HepG2 (cell line): Measurements from ENCODE around the gene NIT2. TPM values are rescaled to one million over a fixed set of nuclear protein-coding genes. Genes with fewer than 3 reads are reported as not detected.

Experiments used
- AHR ChIP-seq: IDR thresholded peaks from 2 replicates; pipeline ENCODE4 v1.6.1; 2018; ENCODE audit warnings: missing genetic modification reagents, missing compliant biosample characterization
- ATF2 ChIP-seq: sonication (generic); formaldehyde crosslinking; IDR thresholded peaks from 2 replicates; pipeline ENCODE4 v1.4.0; 2020; ENCODE audit warnings: missing genetic modification reagents
- CREB1 ChIP-seq, 2 experiments: fragments of 450-650 bp in 1 of 2; IDR thresholded peaks; 2 replicates each; pipeline ENCODE4 v1.6.1; 2016 to 2017; ENCODE audit warnings: control low read depth in 1 of 2, mild to moderate bottlenecking in 1 of 2, missing compliant biosample characterization in 1 of 2, missing genetic modification characterization in 1 of 2
- E2F2 ChIP-seq: sonication (generic); formaldehyde crosslinking; IDR thresholded peaks from 2 replicates; pipeline ENCODE4 v1.4.0; 2020; ENCODE audit warnings: missing genetic modification reagents, borderline replicate concordance
- FUBP1 ChIP-seq: sonication (generic); formaldehyde crosslinking; IDR thresholded peaks from 2 replicates; pipeline ENCODE4 v1.5.1; 2020; ENCODE audit warnings: missing genetic modification reagents, mild to moderate bottlenecking, borderline replicate concordance
- GATA4 ChIP-seq: sonication (generic); IDR thresholded peaks from 2 replicates; pipeline ENCODE4 v1.6.1; 2016; ENCODE audit warnings: antibody characterized with exemption, low read depth, borderline replicate concordance
- GTF2F1 ChIP-seq: fragments of 150-350 bp; IDR thresholded peaks from 2 replicates; pipeline ENCODE4 v1.6.1; 2014; ENCODE audit warnings: low read length
- MEIS2 ChIP-seq: sonication (generic); formaldehyde crosslinking; IDR thresholded peaks from 2 replicates; pipeline ENCODE4 v1.9.0; 2021; ENCODE audit warnings: mild to moderate bottlenecking, missing genetic modification reagents
- MYPOP ChIP-seq: sonication (generic); formaldehyde crosslinking; IDR thresholded peaks from 2 replicates; pipeline ENCODE4 v1.8.1; 2023; ENCODE audit warnings: mild to moderate bottlenecking, moderate library complexity, missing genetic modification reagents
- PAX8 ChIP-seq: sonication (generic); formaldehyde crosslinking; IDR thresholded peaks from 2 replicates; pipeline ENCODE4 v1.8.0; 2022; ENCODE audit warnings: mild to moderate bottlenecking, missing genetic modification reagents, borderline replicate concordance
- SALL2 ChIP-seq: sonication (generic); formaldehyde crosslinking; IDR thresholded peaks from 2 replicates; pipeline ENCODE4 v1.8.1; 2023; ENCODE audit warnings: mild to moderate bottlenecking, missing genetic modification reagents, inconsistent platforms
- TARDBP ChIP-seq: sonication (generic); formaldehyde crosslinking; IDR thresholded peaks from 2 replicates; pipeline ENCODE4 v1.8.0; 2022; ENCODE audit warnings: mild to moderate bottlenecking, missing genetic modification reagents
- TGIF2 ChIP-seq: IDR thresholded peaks from 2 replicates; pipeline ENCODE4 v1.6.1; 2016; ENCODE audit warnings: control low read depth, missing compliant biosample characterization
- ZNF124 ChIP-seq: sonication (generic); formaldehyde crosslinking; IDR thresholded peaks from 2 replicates; pipeline ENCODE4 v1.4.0; 2020; ENCODE audit warnings: missing genetic modification reagents
- ZNF180 ChIP-seq: sonication (generic); formaldehyde crosslinking; IDR thresholded peaks from 2 replicates; pipeline ENCODE4 v1.4.0; 2020; ENCODE audit warnings: low read depth, missing genetic modification reagents, borderline replicate concordance
- ZNF362 ChIP-seq: sonication (generic); formaldehyde crosslinking; IDR thresholded peaks from 2 replicates; pipeline ENCODE4 v1.4.0; 2020; ENCODE audit warnings: missing genetic modification reagents, mild to moderate bottlenecking, borderline replicate concordance
- ZNF414 ChIP-seq: sonication (generic); formaldehyde crosslinking; IDR thresholded peaks from 2 replicates; pipeline ENCODE4 v1.5.0; 2020; ENCODE audit warnings: missing genetic modification reagents
- ZNF468 ChIP-seq: sonication (generic); formaldehyde crosslinking; IDR thresholded peaks from 2 replicates; pipeline ENCODE4 v1.8.0; 2022; ENCODE audit warnings: mild to moderate bottlenecking, moderate library complexity, missing genetic modification reagents
- ZNF543 ChIP-seq: sonication (generic); formaldehyde crosslinking; IDR thresholded peaks from 2 replicates; pipeline ENCODE4 v1.4.0; 2020; ENCODE audit warnings: mild to moderate bottlenecking, missing genetic modification reagents
- ZNF672 ChIP-seq: sonication (generic); formaldehyde crosslinking; IDR thresholded peaks from 2 replicates; pipeline ENCODE4 v1.8.1; 2022; ENCODE audit warnings: missing genetic modification reagents
- ZNF724P ChIP-seq: sonication (generic); formaldehyde crosslinking; IDR thresholded peaks from 2 replicates; pipeline ENCODE4 v1.8.0; 2022; ENCODE audit warnings: missing genetic modification reagents, borderline replicate concordance
- polyA plus RNA-seq, 8 experiments: library from polyadenylated mRNA; depleted of rRNA in 3 of 8; stranded (reverse) in 7 of 8; unstranded in 1 of 8; fragments of >200 nt; fragmentation: Illumina TruSeq in 4 of 8; extraction: Trizol in 4 of 8; gene quantifications; 2 replicates each; pipeline versions ENCODE4 v1.2.1 to v1.2.3, GENCODE V29; 2011 to 2016; ENCODE audit warnings: low read depth in 4 of 8, missing spikeins in 1 of 8, mixed read lengths in 1 of 8; ENCODE audit not compliant: insufficient read depth in 1 of 8
- total RNA-seq, 5 experiments: library from RNA; depleted of rRNA; stranded (reverse); fragments of >200 nt; fragmentation: Illumina TruSeq; extraction: Trizol; gene quantifications; 2 replicates each; pipeline ENCODE4 v1.2.3, GENCODE V29; 2016; ENCODE audit warnings: low read depth in 1 of 5

Gene NIT2
- total and polyA plus RNA-seq, 2 of the 13 experiments (the other 11 are each of a cell fraction or from before 2014, with no cell fraction given), result 43.4 to 49.1 TPM

GRCh38 chr3:100334488-100335351 is at the start of gene NIT2 (continued):
- TF ChIP-seq SALL2 (CRISPR knock-in tag) (peak; percentile 87), PAX8 (0 out of 2 replicates have a peak, but pooled peaks have one; percentile 89), TGIF2 (CRISPR knock-in tag) (peak; percentile 20; the same call in 1 of the 2 replicates), ZNF468 (CRISPR knock-in tag) (no peak), AHR (CRISPR knock-in tag) (no peak), GTF2F1 (no peak), ATF2 (CRISPR knock-in tag) (0 out of 2 replicates have a peak, but pooled peaks have one; percentile 42), ZNF414 (CRISPR knock-in tag) (0 out of 2 replicates have a peak, but pooled peaks have one; percentile 2), E2F2 (CRISPR knock-in tag) (0 out of 2 replicates have a peak, but pooled peaks have one; percentile 75), ZNF724P (CRISPR knock-in tag) (no peak; the same call in 1 of the 2 replicates), MYPOP (CRISPR knock-in tag) (peak; percentile 75; the same call in 1 of the 2 replicates), GATA4 (peak; percentile 36; the same call in 1 of the 2 replicates), FUBP1 (CRISPR knock-in tag) (no peak), ZNF180 (no peak), ZNF672 (CRISPR knock-in tag) (no peak), ZNF362 (no peak), TARDBP (CRISPR knock-in tag) (peak; percentile 75), ZNF124 (CRISPR knock-in tag) (no peak), CREB1 (IDR thresholded peaks at IDR 0.05) (peak; percentile 69), CREB1 (CRISPR knock-in tag; IDR thresholded peaks at IDR 0.05) (peak; percentile 75), MEIS2 (CRISPR knock-in tag) (peak; percentile 52), ZNF543 (CRISPR knock-in tag) (0 out of 2 replicates have a peak, but pooled peaks have one; percentile 50)
